Pancreas (tissue), 10 donors: ENCODE results near the gene ZNF195. TPM values are rescaled to one million over a fixed set of nuclear protein-coding genes. Genes with fewer than 3 reads are reported as not detected.
"Not testable (repeated sequence)": the region's sequence is repeated elsewhere in the genome, so short reads cannot be mapped to it uniquely, and the experiment has no call there.

Source experiments
- ATAC-seq, 4 donors: fragments of 200-7000 bp; cut with Tn5 transposase; one replicate each; pipeline versions ENCODE4 v1.8.0 to v1.9.1; 2020; ENCODE audit warnings: mild to moderate bottlenecking in 4 of 4, moderate library complexity in 4 of 4
- DNase-seq, 6 donors: peaks; one replicate each; pipeline ENCODE4 v3.0.0-alpha.2; 2020
- FAIRE-seq: peaks from 2 replicates; lab custom pipeline; 2012; peaks lifted over from hg19 to GRCh38; lab: Jason Lieb, UNC
- H3K27ac ChIP-seq, 4 donors: fragments of 200-600 bp; sonication (generic); 1 replicate in 3 of 4; 2 replicates in 1 of 4; pipeline versions ENCODE4 v1.5.0 to v1.8.0; 2020
- H3K27me3 ChIP-seq, 4 donors: fragments of 200-600 bp; one replicate each; pipeline ENCODE4 v1.8.0; 2021
- H3K36me3 ChIP-seq, 3 donors: fragments of 200-600 bp; sonication (generic) in 1 of 3; one replicate each; pipeline versions ENCODE4 v1.5.0 to v1.8.0; 2020 to 2021
- H3K4me1 ChIP-seq, 3 donors: fragments of 200-600 bp; one replicate each; pipeline ENCODE4 v1.8.0; 2021
- H3K4me3 ChIP-seq, 4 donors: fragments of 200-600 bp; sonication (generic) in 2 of 4; one replicate each; pipeline versions ENCODE4 v1.5.0 to v1.8.0; 2020 to 2021
- H3K9me3 ChIP-seq, 4 donors: fragments of 200-600 bp; one replicate each; pipeline ENCODE4 v1.8.0; 2021
- CTCF ChIP-seq, 4 donors: fragments of 200-600 bp; sonication (generic) in 3 of 4; IDR thresholded peaks; one replicate each; pipeline versions ENCODE4 v1.5.0 to v1.8.0; 2021; ENCODE audit warnings: antibody characterized with exemption in 4 of 4
- WGBS, 2 donors: extraction: QIAGEN DNeasy Blood & Tissue Kit; methylation state at CpG; one replicate each; pipeline ENCODE4 v1.1.7; 2013; 5-methylcytosine and 5-hydroxymethylcytosine counted together
- intact Hi-C, 3 donors: fragments of 100-400 bp; cut with DNase I; formaldehyde crosslinking; loops; one replicate each; pipeline versions ENCODE4 v1.11.1 to v1.14.2; 2022
- polyA plus RNA-seq, 2 donors: library from polyadenylated mRNA; stranded (reverse); fragments of 200-250 nt; gene quantifications; one replicate each; pipeline ENCODE4 v1.2.3, GENCODE V29; 2013
- total RNA-seq, 6 donors: library from RNA; stranded (reverse); fragmentation: NEBNext Ultra II Directional in 4 of 6; extraction: Animal tissue kit (Norgen Biotek cat#: 25700) in 4 of 6; gene quantifications; one replicate each; pipeline versions ENCODE4 v1.2.1 to v1.2.4, GENCODE V29; 2021 to 2023
- donor health status: healthy with polysubstance abuse.
- donor health status: DM: no; HTN: no; CAD: no; lungs with moderate emphysema.
- donor health status: DM: no; HTN: no; CAD: no.
- donor health status: control.
- donor health status: control.
- donor health status: Bipolar disorder and iron deficiency.
- donor health status: DM: yes; HTN: yes; CAD: no.
- donor health status: DM: no; HTN: no; CAD: no.
- donor health status: DM: no; HTN: no; CAD: no.
- donor health status: DM: yes; HTN: yes; CAD: no.

The ZNF195 gene
- total and polyA plus RNA-seq, 8 donors, result 11.4 to 20.4 (median 14.4) TPM

- H3K27ac ChIP-seq, H3K36me3 ChIP-seq, FAIRE-seq, H3K4me3 ChIP-seq, H3K9me3 ChIP-seq, H3K4me1 ChIP-seq, H3K27me3 ChIP-seq: not testable (repeated sequence)
- intact Hi-C loops, result loop anchor here in 1 of 3 donors (10.0 kb wide), 1 partner anchor 72 kb away; no protein-coding TSS in a partner anchor
- WGBS, 2 donors, result 38 to 48% methylated on average over 3 to 4 of the region's 4 CpGs
- peak in 2 of 4 donors; percentile 58 to 68 for ATAC-seq
- peak; percentile 43 to 76 (median 68) for DNase-seq
- TF ChIP-seq CTCF (IDR thresholded peaks at IDR 0.05), result peak in 3 of 4 donors; percentile 44 to 49 (median 47)
These were observed 38.1 kb upstream of the ZNF195 start for GRCh38 chr11:3417047-3417446.

GRCh38 chr11:3415301-3415700 lies 36.4 kb upstream of the ZNF195 start:
- H3K4me1 ChIP-seq, H3K27ac ChIP-seq, ATAC-seq, H3K9me3 ChIP-seq, H3K36me3 ChIP-seq, FAIRE-seq, H3K27me3 ChIP-seq, DNase-seq, H3K4me3 ChIP-seq: not testable (repeated sequence)
- intact Hi-C loops, result loop anchor here in 1 of 3 donors (10.0 kb wide), 1 partner anchor 70 kb away; no protein-coding TSS in a partner anchor
- 72 to 79% methylated on average over 7 of the region's 7 CpGs for WGBS, 2 donors

DNA sequence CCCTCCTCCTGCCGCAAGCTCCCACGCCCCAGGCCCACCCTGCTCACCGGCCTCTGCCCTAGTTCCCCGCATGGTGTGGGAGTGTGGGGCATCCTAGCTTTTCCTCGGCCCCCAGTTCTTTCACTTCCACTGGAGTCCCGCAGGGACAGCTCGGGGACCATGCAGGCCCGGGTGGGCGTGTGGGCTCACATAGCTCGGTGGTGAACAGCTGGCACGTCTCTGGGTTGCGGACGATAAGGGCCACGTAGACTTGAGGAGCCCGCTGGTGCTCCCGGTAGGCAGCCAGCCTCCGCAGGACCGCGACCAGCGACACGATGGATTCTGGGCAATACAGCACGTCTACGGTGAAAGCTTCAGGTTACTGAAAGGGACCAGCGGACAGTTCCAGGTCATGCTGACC lies 34.7 kb upstream of the ZNF195 start:
- not testable (repeated sequence) for H3K9me3 ChIP-seq, FAIRE-seq, ATAC-seq, H3K4me3 ChIP-seq, H3K27me3 ChIP-seq, DNase-seq, H3K36me3 ChIP-seq, H3K27ac ChIP-seq, H3K4me1 ChIP-seq
- 80 to 86% methylated on average over 24 of the region's 24 CpGs for WGBS, 2 donors
- intact Hi-C loops, result loop anchor here in 1 of 3 donors (10.0 kb wide), 1 partner anchor 69 kb away; no protein-coding TSS in a partner anchor

GRCh38 chr11:3412837-3413236 lies 33.9 kb upstream of the ZNF195 start:
- no peak for FAIRE-seq
- intact Hi-C loops, result loop anchor here in 1 of 3 donors (10.0 kb wide), 1 partner anchor 68 kb away; no protein-coding TSS in a partner anchor
- no peak for ATAC-seq
- DNase-seq, result no peak
- no peak for TF ChIP-seq CTCF (IDR thresholded peaks at IDR 0.05)
- no peak overlapping the region for H3K4me3 ChIP-seq
- no peaks in the 10 kb centered on the region for H3K4me1 ChIP-seq
- no peaks in the 10 kb centered on the region for H3K9me3 ChIP-seq
- 74 to 92% methylated on average over 15 of the region's 15 CpGs for WGBS, 2 donors
- H3K27ac ChIP-seq, result no peak overlapping the region
- no peaks in the 10 kb centered on the region for H3K36me3 ChIP-seq
- no peaks in the 10 kb centered on the region for H3K27me3 ChIP-seq

DNA sequence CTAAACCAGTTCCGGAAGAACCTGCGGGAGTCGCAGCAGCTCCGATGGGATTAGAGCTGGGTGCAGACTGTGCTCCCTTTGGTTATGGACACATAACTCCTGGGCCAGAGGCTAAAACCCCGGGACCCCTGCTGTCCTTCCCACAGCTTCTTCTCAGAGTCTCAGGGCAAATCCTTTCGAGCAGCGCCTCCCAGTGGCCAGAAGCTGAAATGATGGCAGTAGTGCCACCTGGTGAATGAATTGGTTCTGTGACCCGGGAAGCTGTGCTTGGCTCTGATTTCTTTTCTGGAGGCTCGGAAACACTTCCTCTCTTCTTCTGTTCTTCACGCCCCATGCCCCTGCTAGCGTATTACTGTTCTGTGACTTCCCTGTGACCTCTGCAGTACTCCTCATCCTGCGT lies 29.8 kb upstream of the ZNF195 start:
- 4 to 5% methylated on average over 11 to 12 of the region's 12 CpGs for WGBS, 2 donors
- not testable (repeated sequence) for FAIRE-seq, H3K4me3 ChIP-seq, H3K36me3 ChIP-seq, H3K4me1 ChIP-seq, H3K27me3 ChIP-seq, H3K27ac ChIP-seq, ATAC-seq, H3K9me3 ChIP-seq
- intact Hi-C loops, result loop anchor here in 1 of 3 donors (10.0 kb wide), 1 partner anchor 54 kb away; no protein-coding TSS in a partner anchor
- DNase-seq, result peak; percentile 64 to 92 (median 82)
- TF ChIP-seq CTCF (IDR thresholded peaks at IDR 0.05), result peak; percentile 74 to 83 (median 80)

DNA sequence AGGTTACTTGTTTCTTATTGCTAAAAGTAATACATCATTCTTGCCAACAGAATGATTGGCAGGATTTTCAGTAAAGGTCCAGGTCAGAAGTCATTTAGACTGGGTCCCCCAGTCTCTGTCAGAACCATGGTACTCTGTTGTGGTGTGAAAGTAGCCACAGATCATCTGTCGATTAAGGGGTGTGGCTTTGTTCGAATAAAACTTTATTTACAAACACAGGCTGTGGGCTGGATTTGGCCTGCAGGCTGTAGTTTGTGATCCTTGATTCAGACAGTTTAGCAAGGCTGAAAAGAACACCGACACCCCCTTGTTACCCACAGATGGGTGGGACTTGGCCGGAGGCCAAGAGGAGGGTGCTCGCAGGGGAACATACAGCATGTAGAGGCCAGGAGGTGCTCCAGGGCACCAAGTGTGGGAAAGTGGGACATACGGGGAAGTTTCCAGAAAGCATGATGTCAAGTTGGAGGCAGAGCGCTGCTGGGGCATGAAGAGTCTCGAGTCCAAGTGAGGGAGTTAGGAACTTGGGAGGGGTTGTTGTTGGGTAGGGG lies 29.2 kb upstream of the ZNF195 start:
- not testable (repeated sequence) for H3K4me1 ChIP-seq, H3K27ac ChIP-seq, FAIRE-seq, DNase-seq, H3K36me3 ChIP-seq, ATAC-seq, H3K9me3 ChIP-seq, H3K27me3 ChIP-seq, H3K4me3 ChIP-seq
- 64 to 66% methylated on average over 8 of the region's 8 CpGs for WGBS, 2 donors
- intact Hi-C loops, result loop anchor here in 1 of 3 donors (10.0 kb wide), 1 partner anchor 53 kb away; no protein-coding TSS in a partner anchor

GRCh38 chr11:3406937-3407336 lies 28.0 kb upstream of the ZNF195 start:
- not testable (repeated sequence) for H3K27ac ChIP-seq, H3K36me3 ChIP-seq, H3K9me3 ChIP-seq, H3K27me3 ChIP-seq, H3K4me1 ChIP-seq, H3K4me3 ChIP-seq, ATAC-seq, FAIRE-seq, DNase-seq
- WGBS, 2 donors, result 78 to 81% methylated on average over 9 of the region's 9 CpGs
- intact Hi-C loops, result loop anchor here in 1 of 3 donors (10.0 kb wide), 1 partner anchor 52 kb away; no protein-coding TSS in a partner anchor

GRCh38 chr11:3406223-3406875 lies 27.4 kb upstream of the ZNF195 start:
- H3K27ac ChIP-seq, ATAC-seq, H3K4me1 ChIP-seq, H3K36me3 ChIP-seq, FAIRE-seq, H3K27me3 ChIP-seq, H3K9me3 ChIP-seq, DNase-seq, H3K4me3 ChIP-seq: not testable (repeated sequence)
- WGBS, 2 donors, result 78 to 81% methylated on average over 17 of the region's 17 CpGs
- intact Hi-C loops, result loop anchor here in 1 of 3 donors (10.0 kb wide), 1 partner anchor 52 kb away; no protein-coding TSS in a partner anchor
